Spinal cord (tissue), 10 donors: ENCODE data around the gene OGFRL1. TPM values are rescaled to one million over a fixed set of nuclear protein-coding genes. Genes with fewer than 3 reads are reported as not detected.
"Not testable (repeated sequence)": the region's sequence is repeated elsewhere in the genome, so short reads cannot be mapped to it uniquely, and the experiment has no call there.

ENCODE experiments used
- DNase-seq, 6 donors: peaks; one replicate each; pipeline versions ENCODE4 v3.0.0 to v3.0.0-alpha.2; 2013 to 2015; ENCODE audit warnings: low spot score in 6 of 6, low read depth in 4 of 6
- H3K27ac ChIP-seq: one replicate; pipeline ENCODE4 v1.5.1; 2013; ENCODE audit warnings: low read depth, low read length, control low read depth
- H3K27me3 ChIP-seq: one replicate; pipeline ENCODE4 v1.6.1; 2013; ENCODE audit warnings: low read length; ENCODE audit not compliant: control insufficient read depth, insufficient read depth
- H3K36me3 ChIP-seq: one replicate; pipeline ENCODE4 v1.6.1; 2013; ENCODE audit warnings: low read length; ENCODE audit not compliant: control insufficient read depth, insufficient read depth
- H3K4me1 ChIP-seq: one replicate; pipeline ENCODE4 v1.6.1; 2013; ENCODE audit warnings: low read length; ENCODE audit not compliant: control insufficient read depth, insufficient read depth
- H3K4me3 ChIP-seq: one replicate; pipeline ENCODE4 v1.5.1; 2013; ENCODE audit warnings: low read depth, low read length, control low read depth
- H3K9me3 ChIP-seq: one replicate; pipeline ENCODE4 v1.6.1; 2013; ENCODE audit warnings: low read length; ENCODE audit not compliant: control insufficient read depth, insufficient read depth
- WGBS: methylation state at CpG from one replicate; pipeline ENCODE4 v1.1.5; 2013; ENCODE audit warnings: missing lambda C conversion rate; ENCODE audit not compliant: insufficient coverage; 5-methylcytosine and 5-hydroxymethylcytosine counted together
- polyA plus RNA-seq, 2 donors: library from polyadenylated mRNA; unstranded; fragments of 120-200 nt; gene quantifications; one replicate each; pipeline ENCODE4 v1.2.1, GENCODE V29; 2013; ENCODE audit not compliant: insufficient read length in 2 of 2
- total RNA-seq, 2 donors: library from RNA; depleted of rRNA in 1 of 2; stranded (reverse); fragments of 120-200 nt in 1 of 2; fragments of >200 nt in 1 of 2; gene quantifications; one replicate each; pipeline versions ENCODE4 v1.2.3 to v1.2.4, GENCODE V29; 2013 to 2014
- donor health status: healthy.

The OGFRL1 gene
- total and polyA plus RNA-seq, 4 donors: 22.3 to 94.5 (median 36.5) TPM

- H3K27ac ChIP-seq: no peak overlapping the region
- H3K4me3 ChIP-seq: no peak overlapping the region
- no CpG with 5 or more reads among the region's 5 CpGs for WGBS
- peaks cover 3% of the 10 kb centered on the region for H3K4me1 ChIP-seq
- no peaks in the 10 kb centered on the region for H3K27me3 ChIP-seq
- no peaks in the 10 kb centered on the region for H3K36me3 ChIP-seq
- DNase-seq: no peak
- no peaks in the 10 kb centered on the region for H3K9me3 ChIP-seq
Observed at GRCh38 chr6:71252960-71253359, 35.7 kb upstream of the OGFRL1 start.

GRCh38 chr6:71254323-71254722 is 34.3 kb upstream of the OGFRL1 start:
- Histone ChIP-seq H3K27me3 (no peaks in the 10 kb centered on the region), H3K4me1 (peaks cover 3% of the 10 kb centered on the region), H3K9me3 (no peaks in the 10 kb centered on the region), H3K4me3 (no peak overlapping the region), H3K36me3 (no peaks in the 10 kb centered on the region), H3K27ac (no peak overlapping the region)
- DNase-seq: peak in 5 of 6 donors; percentile 3 to 75 (median 32)
- WGBS: 15% methylated on average over 3 of the region's 3 CpGs

- DNase-seq: no peak
- Histone ChIP-seq H3K4me3 (no peak overlapping the region), H3K36me3 (no peaks in the 10 kb centered on the region), H3K27ac (no peak overlapping the region), H3K27me3 (no peaks in the 10 kb centered on the region), H3K9me3 (no peaks in the 10 kb centered on the region), H3K4me1 (peaks cover 3% of the 10 kb centered on the region)
- WGBS: 88% methylated on average over 3 of the region's 7 CpGs
Observed at GRCh38 chr6:71258078-71258866, 30.3 kb upstream of the OGFRL1 start.

- no peak overlapping the region for H3K4me3 ChIP-seq
Observed at GRCh38 chr6:71259888-71260604, 28.6 kb upstream of the OGFRL1 start.

GRCh38 chr6:71262914-71263313 is 25.7 kb upstream of the OGFRL1 start:
- Histone ChIP-seq H3K36me3 (no peaks in the 10 kb centered on the region), H3K4me3 (no peak overlapping the region), H3K9me3 (no peaks in the 10 kb centered on the region), H3K4me1 (no peaks in the 10 kb centered on the region), H3K27ac (no peak overlapping the region), H3K27me3 (no peaks in the 10 kb centered on the region)
- DNase-seq: no peak
- 84% methylated on average over 6 of the region's 7 CpGs for WGBS

More at GRCh38 chr6:71259888-71260604, 28.6 kb upstream of the OGFRL1 start:
- H3K36me3 ChIP-seq: no peaks in the 10 kb centered on the region
- WGBS: 93% methylated on average over 2 of the region's 2 CpGs
- no peak for DNase-seq
- H3K27me3 ChIP-seq: no peaks in the 10 kb centered on the region
- H3K9me3 ChIP-seq: no peaks in the 10 kb centered on the region
- no peaks in the 10 kb centered on the region for H3K4me1 ChIP-seq
- no peak overlapping the region for H3K27ac ChIP-seq

- H3K4me1 ChIP-seq, DNase-seq, H3K27ac ChIP-seq, H3K36me3 ChIP-seq, H3K27me3 ChIP-seq, H3K9me3 ChIP-seq, H3K4me3 ChIP-seq: not testable (repeated sequence)
- WGBS: no CpG with 5 or more reads among the region's 24 CpGs
Observed at GRCh38 chr6:71266392-71266791, 22.2 kb upstream of the OGFRL1 start.

GRCh38 chr6:71268735-71269437 is 19.7 kb upstream of the OGFRL1 start:
- no peaks in the 10 kb centered on the region for H3K4me1 ChIP-seq

GRCh38 chr6:71277926-71278600 is 10.5 kb upstream of the OGFRL1 start:
- Histone ChIP-seq H3K4me1 (no peaks in the 10 kb centered on the region), H3K27me3 (no peaks in the 10 kb centered on the region), H3K4me3 (no peak overlapping the region), H3K27ac (no peak overlapping the region), H3K36me3 (no peaks in the 10 kb centered on the region), H3K9me3 (no peaks in the 10 kb centered on the region)
- DNase-seq: no peak
- WGBS: no CpG with 5 or more reads among the region's 3 CpGs

More at GRCh38 chr6:71268735-71269437, 19.7 kb upstream of the OGFRL1 start:
- WGBS: 80% methylated on average over 1 of the region's 3 CpGs
- H3K9me3 ChIP-seq: no peaks in the 10 kb centered on the region
- H3K27ac ChIP-seq: no peak overlapping the region
- no peaks in the 10 kb centered on the region for H3K27me3 ChIP-seq
- H3K4me3 ChIP-seq: no peak overlapping the region
- no peaks in the 10 kb centered on the region for H3K36me3 ChIP-seq
- DNase-seq: no peak

- no peak for DNase-seq
- WGBS: 67% methylated on average over 1 of the region's 2 CpGs
- Histone ChIP-seq H3K4me3 (no peak overlapping the region), H3K4me1 (no peaks in the 10 kb centered on the region), H3K27me3 (no peaks in the 10 kb centered on the region), H3K36me3 (no peaks in the 10 kb centered on the region), H3K9me3 (no peaks in the 10 kb centered on the region), H3K27ac (no peak overlapping the region)
Observed at GRCh38 chr6:71279321-71279720, 9.3 kb upstream of the OGFRL1 start.
